ENCODE measurements around the gene HES5.
A peak's percentile ranks its signal among the peaks of the same experiment; 100 is the strongest.

- 0 out of 2 replicates have a peak, but pooled peaks have one; percentile 8 for TF ChIP-seq CTCF (conservative IDR thresholded peaks at IDR 0.05; ENCODE audit: low read depth, low read length)
- no peak for TF ChIP-seq POLR2A (IDR thresholded peaks at IDR 0.05; ENCODE audit: low read depth, low read length)
- no peak for TF ChIP-seq CHD1 (IDR thresholded peaks at IDR 0.05; ENCODE audit: low read depth, low read length)
- TF ChIP-seq CEBPB (IDR thresholded peaks at IDR 0.05; ENCODE audit: low read depth, low read length): no peak
- no peak for TF ChIP-seq USF2 (IDR thresholded peaks at IDR 0.05; ENCODE audit: low read depth, low read length)
- no peak for TF ChIP-seq BHLHE40 (IDR thresholded peaks at IDR 0.05; ENCODE audit: low read depth, low read length)
- no peak for TF ChIP-seq MAZ (IDR thresholded peaks at IDR 0.05; ENCODE audit: borderline replicate concordance, low read depth, low read length)
- no peak for TF ChIP-seq RAD21 (IDR thresholded peaks at IDR 0.05; ENCODE audit: low read length)
- no peak for TF ChIP-seq ELK1 (IDR thresholded peaks at IDR 0.05; ENCODE audit: borderline replicate concordance, low read depth, low read length)
- no peak for TF ChIP-seq RFX5 (IDR thresholded peaks at IDR 0.05; ENCODE audit: low read depth, low read length)
- TF ChIP-seq MXI1 (IDR thresholded peaks at IDR 0.05; ENCODE audit: borderline replicate concordance, low read depth, low read length): no peak
- TF ChIP-seq MAFK (IDR thresholded peaks at IDR 0.05; ENCODE audit: low read depth, low read length): no peak
- no peak for TF ChIP-seq RCOR1 (IDR thresholded peaks at IDR 0.05; ENCODE audit: insufficient replicate concordance, low read length)
- TF ChIP-seq NFE2L2 (IDR thresholded peaks at IDR 0.05; ENCODE audit: low read depth, low read length): no peak
Measured at GRCh38 chr1:2539312-2539907, 9.3 kb upstream of the HES5 start.
